GM13976 (cell line): ENCODE data around the gene THOC1.

Experiments
- DNase-seq: peaks from one replicate; pipeline ENCODE4 v3.0.0; 2012; ENCODE audit warnings: low spot score
- CTCF ChIP-seq: IDR thresholded peaks from 2 replicates; pipeline ENCODE4 v1.5.1; 2012; ENCODE audit warnings: borderline replicate concordance, mild to moderate bottlenecking; ENCODE audit not compliant: insufficient read depth; ENCODE audit errors: extremely low read depth, missing control alignments, control extremely low read depth
- in situ Hi-C: fragments of 300-500 bp; cut with MboI; formaldehyde crosslinking; loops from one replicate; pipeline ENCODE4 v1.12.0; 2022; ENCODE audit warnings: low sequenced_read_pairs, mixed read lengths, inconsistent platforms; ENCODE audit not compliant: unreplicated experiment

The THOC1 gene

GRCh38 chr18:211582-211981 lies 56.3 kb downstream of the THOC1 start:
- no peak for DNase-seq
- no peak for TF ChIP-seq CTCF
- in situ Hi-C loops, result no loop called here

GRCh38 chr18:210733-211132 lies 57.1 kb downstream of the THOC1 start:
- no peak for DNase-seq
- TF ChIP-seq CTCF, result no peak
- in situ Hi-C loops, result no loop called here

GRCh38 chr18:210075-210474 lies 57.8 kb downstream of the THOC1 start:
- no peak for TF ChIP-seq CTCF
- DNase-seq, result no peak
- in situ Hi-C loops, result no loop called here

- in situ Hi-C loops, result no loop called here
- no peak for DNase-seq
- no peak for TF ChIP-seq CTCF
These were observed 68.1 kb downstream of the THOC1 start for GRCh38 chr18:199768-200167.

GRCh38 chr18:199214-199613 lies 68.6 kb downstream of the THOC1 start:
- in situ Hi-C loops, result no loop called here
- no peak for TF ChIP-seq CTCF
- DNase-seq, result no peak

- in situ Hi-C loops, result no loop called here
- no peak for TF ChIP-seq CTCF
- no peak for DNase-seq
These were observed 72.2 kb downstream of the THOC1 start for GRCh38 chr18:195651-196050.

GRCh38 chr18:192801-193200 lies 75.0 kb downstream of the THOC1 start:
- TF ChIP-seq CTCF, result no peak
- in situ Hi-C loops, result no loop called here
- no peak for DNase-seq
